GM23248 (cell line): ENCODE results near the gene RNASEH2B. TPM values are rescaled to one million over a fixed set of nuclear protein-coding genes. Genes with fewer than 3 reads are reported as not detected.

ENCODE experiments used
- DNase-seq: peaks from one replicate; pipeline ENCODE4 v3.0.0-alpha.2; 2015
- H2AFZ ChIP-seq: fragments of 200-600 bp; sonication (generic); 2 replicates; pipeline ENCODE4 v1.6.1; 2016; ENCODE audit warnings: antibody characterized with exemption
- H3F3A ChIP-seq: fragments of 200-600 bp; sonication (generic); 2 replicates; pipeline ENCODE4 v1.6.1; 2016; ENCODE audit warnings: mild to moderate bottlenecking, antibody characterized with exemption, mixed run types; ENCODE audit not compliant: insufficient read depth
- H3K27ac ChIP-seq: fragments of 200-600 bp; sonication (generic); 2 replicates; pipeline ENCODE4 v1.5.1; 2016; ENCODE audit warnings: mild to moderate bottlenecking
- H3K27me3 ChIP-seq: fragments of 200-600 bp; sonication (generic); replicated peaks from 2 replicates; pipeline ENCODE4 v1.6.1; 2016; ENCODE audit warnings: mild to moderate bottlenecking; ENCODE audit not compliant: insufficient read depth
- H3K36me3 ChIP-seq: fragments of 200-600 bp; sonication (generic); 2 replicates; pipeline ENCODE4 v1.6.1; 2016; ENCODE audit warnings: low read depth, mild to moderate bottlenecking
- H3K4me1 ChIP-seq: fragments of 200-600 bp; sonication (generic); 2 replicates; pipeline ENCODE4 v1.6.1; 2016; ENCODE audit warnings: mild to moderate bottlenecking; ENCODE audit not compliant: insufficient read depth
- H3K4me2 ChIP-seq: fragments of 200-600 bp; sonication (generic); one replicate; pipeline ENCODE4 v1.6.1; 2016; ENCODE audit warnings: mild to moderate bottlenecking; ENCODE audit not compliant: unreplicated experiment
- H3K4me3 ChIP-seq: fragments of 200-600 bp; sonication (generic); 2 replicates; pipeline ENCODE4 v1.5.1; 2016; ENCODE audit warnings: mild to moderate bottlenecking
- H3K79me2 ChIP-seq: fragments of 200-600 bp; sonication (generic); 2 replicates; pipeline ENCODE4 v1.6.1; 2016; ENCODE audit warnings: mild to moderate bottlenecking; ENCODE audit not compliant: insufficient read depth
- H3K9ac ChIP-seq: fragments of 200-600 bp; sonication (generic); 2 replicates; pipeline ENCODE4 v1.6.1; 2016; ENCODE audit warnings: mild to moderate bottlenecking
- H3K9me2 ChIP-seq: fragments of 200-600 bp; sonication (generic); 2 replicates; pipeline ENCODE4 v1.6.1; 2016; ENCODE audit warnings: mixed run types, mild to moderate bottlenecking, moderate library complexity; ENCODE audit not compliant: insufficient read depth
- H3K9me3 ChIP-seq: fragments of 200-600 bp; sonication (generic); one replicate; pipeline ENCODE4 v1.6.1; 2017; ENCODE audit warnings: low read depth
- H4K20me1 ChIP-seq: fragments of 200-600 bp; sonication (generic); 2 replicates; pipeline ENCODE4 v1.6.0; 2016; ENCODE audit not compliant: insufficient read depth
- EZH2 ChIP-seq: fragments of 200-600 bp; sonication (generic); IDR thresholded peaks from 2 replicates; pipeline ENCODE4 v1.6.1; 2018; ENCODE audit warnings: antibody characterized with exemption, mild to moderate bottlenecking; ENCODE audit not compliant: insufficient read depth, poor library complexity, severe bottlenecking
- EZH2phosphoT487 ChIP-seq: fragments of 200-600 bp; sonication (generic); IDR thresholded peaks from 2 replicates; pipeline ENCODE4 v1.6.1; 2018; ENCODE audit warnings: antibody characterized with exemption, moderate library complexity, mild to moderate bottlenecking, low read depth; ENCODE audit not compliant: insufficient read depth
- WGBS, 2 experiments: methylation state at CpG; one replicate each; pipeline ENCODE4 v1.1.6; 2015 to 2017; ENCODE audit warnings: low lambda C conversion rate in 2 of 2, low coverage in 1 of 2; ENCODE audit errors: missing lambda C conversion rate in 2 of 2; 5-methylcytosine and 5-hydroxymethylcytosine counted together
- in situ Hi-C: fragments of 300-500 bp; cut with MboI; formaldehyde crosslinking; loops from 2 replicates; pipeline ENCODE4 v1.15.0; 2020
- polyA plus RNA-seq: library from polyadenylated mRNA; unstranded; fragments of >200 nt; fragmentation: Nextera tagmentation; extraction: Ambion mirVana; gene quantifications from 2 replicates; pipeline ENCODE4 v1.2.1, GENCODE V29; 2016
- total RNA-seq: library from RNA; depleted of rRNA; stranded (reverse); fragments of >200 nt; shearing (Covaris generic); gene quantifications from 2 replicates; pipeline ENCODE4 v1.2.3, GENCODE V29; 2014; rRNA removed

Gene RNASEH2B
- total RNA-seq (28.3 and 33.5 TPM in 2 replicates), polyA plus RNA-seq (27.9 and 32.0 TPM in 2 replicates)

- Histone ChIP-seq H4K20me1 (no peaks in the 10 kb centered on the region), H3K4me1 (peaks cover 27% of the 10 kb centered on the region), H3K9me2 (no peaks in the 10 kb centered on the region), H3K4me2 (peak within 1 kb of the TSS; percentile 88), H3K27ac (peak within 1 kb of the TSS; percentile 57), H3F3A (peaks cover 28% of the 10 kb centered on the region), H3K79me2 (peaks cover 33% of the 10 kb centered on the region), H3K9ac (peak within 1 kb of the TSS; percentile 93), H2AFZ (peak within 1 kb of the TSS; percentile 95), H3K27me3 (no peaks in the 10 kb centered on the region), H3K36me3 (no peaks in the 10 kb centered on the region), H3K9me3 (no peaks in the 10 kb centered on the region), H3K4me3 (peak within 1 kb of the TSS; percentile 89)
- 1 to 3% methylated on average over 72 to 89 of the region's 107 CpGs for WGBS, 2 experiments
- DNase-seq, result peak; percentile 77
- in situ Hi-C loops, result no loop called here
- TF ChIP-seq EZH2phosphoT487, result no peak
- TF ChIP-seq EZH2, result no peak
Observed at GRCh38 chr13:50909605-50910484, at the start of gene RNASEH2B. TSS of gene RNASEH2B (plus strand) at chr13:50909791. CDS start at chr13:50910077, 286 bp downstream.

- TF ChIP-seq EZH2 (no peak), EZH2phosphoT487 (no peak)
Observed at GRCh38 chr13:50864492-50864891, 45.1 kb upstream of the RNASEH2B start.

GRCh38 chr13:50866817-50867636 is 42.6 kb upstream of the RNASEH2B start:
- TF ChIP-seq EZH2phosphoT487 (no peak), EZH2 (no peak)
- Histone ChIP-seq H3K4me3 (no peak overlapping the region), H3K4me2 (no peak overlapping the region), H4K20me1 (no peaks in the 10 kb centered on the region), H3K4me1 (no peaks in the 10 kb centered on the region), H3F3A (no peaks in the 10 kb centered on the region), H2AFZ (no peak overlapping the region), H3K9ac (no peak overlapping the region), H3K36me3 (no peaks in the 10 kb centered on the region), H3K9me2 (no peaks in the 10 kb centered on the region), H3K27me3 (0 out of 2 replicates have a peak, but pooled peaks cover 4% of the 10 kb centered on the region), H3K9me3 (no peaks in the 10 kb centered on the region), H3K79me2 (no peaks in the 10 kb centered on the region), H3K27ac (no peak overlapping the region)
- WGBS, 2 experiments, result 50 to 56% methylated on average over 2 of the region's 2 CpGs
- DNase-seq, result no peak
- in situ Hi-C loops, result no loop called here

More at GRCh38 chr13:50864492-50864891, 45.1 kb upstream of the RNASEH2B start:
- Histone ChIP-seq H3K4me3 (no peak overlapping the region), H3K27ac (no peak overlapping the region), H3K4me1 (no peaks in the 10 kb centered on the region), H3K9me3 (no peaks in the 10 kb centered on the region), H3K36me3 (no peaks in the 10 kb centered on the region), H3K4me2 (no peak overlapping the region), H3K79me2 (no peaks in the 10 kb centered on the region), H3F3A (no peaks in the 10 kb centered on the region), H3K27me3 (peaks cover 4% of the 10 kb centered on the region; the same call in 1 of the 2 replicates), H3K9ac (no peak overlapping the region), H3K9me2 (no peaks in the 10 kb centered on the region), H2AFZ (no peak overlapping the region), H4K20me1 (no peaks in the 10 kb centered on the region)
- DNase-seq, result no peak
- in situ Hi-C loops, result no loop called here
- WGBS, 2 experiments, result 87 to 90% methylated on average over 1 of the region's 1 CpG

- Histone ChIP-seq H3K4me3 (no peak overlapping the region), H3K9me3 (no peaks in the 10 kb centered on the region), H2AFZ (no peak overlapping the region), H3K9me2 (no peaks in the 10 kb centered on the region), H3K4me1 (no peaks in the 10 kb centered on the region), H3K27me3 (no peaks in the 10 kb centered on the region), H4K20me1 (no peaks in the 10 kb centered on the region), H3K27ac (no peak overlapping the region), H3K4me2 (no peak overlapping the region), H3F3A (no peaks in the 10 kb centered on the region), H3K9ac (no peak overlapping the region), H3K36me3 (no peaks in the 10 kb centered on the region), H3K79me2 (no peaks in the 10 kb centered on the region)
- 63 to 66% methylated on average over 3 of the region's 3 CpGs for WGBS, 2 experiments
- no peak for DNase-seq
- in situ Hi-C loops, result no loop called here
- no peak for TF ChIP-seq EZH2
Observed at GRCh38 chr13:50867637-50867945, 42.0 kb upstream of the RNASEH2B start.
